Testis (tissue), 3 donors: ENCODE data around the gene MBNL3. TPM values are rescaled to one million over a fixed set of nuclear protein-coding genes. Genes with fewer than 3 reads are reported as not detected.

Experiments used
- DNase-seq: peaks from one replicate; pipeline ENCODE4 v3.0.0-alpha.2; 2019
- H3K27ac ChIP-seq, 2 donors: fragments of 200-600 bp; sonication (generic); one replicate each; pipeline ENCODE4 v1.5.1; 2019
- H3K27me3 ChIP-seq: fragments of 200-600 bp; sonication (generic); one replicate; pipeline ENCODE4 v1.5.1; 2019
- H3K36me3 ChIP-seq: fragments of 200-600 bp; sonication (generic); one replicate; pipeline ENCODE4 v1.5.1; 2017; ENCODE audit warnings: low read depth; ENCODE audit errors: missing control alignments
- H3K4me1 ChIP-seq: fragments of 200-600 bp; sonication (generic); one replicate; pipeline ENCODE4 v1.5.1; 2019
- H3K4me3 ChIP-seq, 2 donors: fragments of 200-600 bp; sonication (generic); one replicate each; pipeline ENCODE4 v1.5.1; 2017 to 2019
- H3K9me3 ChIP-seq: fragments of 200-600 bp; sonication (generic); one replicate; pipeline ENCODE4 v1.5.1; 2017
- POLR2A ChIP-seq: fragments of 450-650 bp; IDR thresholded peaks from one replicate; pipeline ENCODE4 v1.6.1; 2017; ENCODE audit warnings: antibody characterized with exemption, mild to moderate bottlenecking, moderate library complexity
- WGBS, 2 donors: methylation state at CpG; one replicate each; pipeline ENCODE4 v1.1.5; 2018; 5-methylcytosine and 5-hydroxymethylcytosine counted together
- intact Hi-C: fragments of 100-400 bp; cut with DNase I; formaldehyde crosslinking; loops from one replicate; pipeline ENCODE4 v1.15.1; 2023; ENCODE audit warnings: low total_unique reads
- polyA plus RNA-seq: library from polyadenylated mRNA; stranded (reverse); fragments of 350-450 nt; fragmentation: Illumina TruSeq; extraction: RNeasy Lipid Tissue Mini Kit (QIAGEN cat#74804); gene quantifications from one replicate; pipeline ENCODE4 v1.2.3, GENCODE V29; 2014; ENCODE audit warnings: low read depth, low replicate concordance; ENCODE audit not compliant: insufficient read depth
- total RNA-seq, 2 donors: library from RNA; depleted of rRNA; stranded (reverse); fragments of >200 nt; gene quantifications; one replicate each; pipeline ENCODE4 v1.2.3, GENCODE V29; 2016
- TF ChIP-seq, protein P1 (sequence below), 3 experiments: fragments of 450-650 bp in 2 of 3; fragments of 200-600 bp in 1 of 3; sonication (generic) in 1 of 3; IDR thresholded peaks; one replicate each; pipeline ENCODE4 v1.5.1; 2016 to 2019; ENCODE audit warnings: antibody characterized with exemption in 3 of 3, mild to moderate bottlenecking in 2 of 3, moderate library complexity in 1 of 3

Gene MBNL3
- total and polyA plus RNA-seq, 3 donors from 2014 or later, result 86.5 to 319 (median 175) TPM

DNA sequence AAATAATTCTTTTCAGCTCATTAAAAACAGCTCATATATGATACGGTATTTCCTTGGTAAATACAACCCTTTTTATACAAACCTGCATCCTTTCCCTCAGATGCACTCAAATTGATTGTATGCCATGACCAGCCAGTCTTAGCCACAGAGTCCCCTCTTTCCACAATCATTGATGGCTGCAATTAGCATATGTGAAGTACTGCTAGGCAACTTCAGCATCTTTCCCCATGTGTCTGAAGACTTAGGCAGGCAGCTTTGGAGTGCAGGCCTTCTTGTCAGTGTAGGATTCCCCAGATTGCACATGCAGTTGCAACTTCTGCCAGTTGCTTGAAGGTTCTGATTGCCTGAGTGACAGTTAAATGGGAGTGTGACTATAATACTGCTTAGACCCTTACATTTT, 15.6 kb upstream of the MBNL3 start:
- no peak overlapping the region for H3K27ac ChIP-seq
- H3K9me3 ChIP-seq, result no peaks in the 10 kb centered on the region
- no peaks in the 10 kb centered on the region for H3K4me1 ChIP-seq
- H3K4me3 ChIP-seq, result no peak overlapping the region
- TF ChIP-seq, protein P1, sequence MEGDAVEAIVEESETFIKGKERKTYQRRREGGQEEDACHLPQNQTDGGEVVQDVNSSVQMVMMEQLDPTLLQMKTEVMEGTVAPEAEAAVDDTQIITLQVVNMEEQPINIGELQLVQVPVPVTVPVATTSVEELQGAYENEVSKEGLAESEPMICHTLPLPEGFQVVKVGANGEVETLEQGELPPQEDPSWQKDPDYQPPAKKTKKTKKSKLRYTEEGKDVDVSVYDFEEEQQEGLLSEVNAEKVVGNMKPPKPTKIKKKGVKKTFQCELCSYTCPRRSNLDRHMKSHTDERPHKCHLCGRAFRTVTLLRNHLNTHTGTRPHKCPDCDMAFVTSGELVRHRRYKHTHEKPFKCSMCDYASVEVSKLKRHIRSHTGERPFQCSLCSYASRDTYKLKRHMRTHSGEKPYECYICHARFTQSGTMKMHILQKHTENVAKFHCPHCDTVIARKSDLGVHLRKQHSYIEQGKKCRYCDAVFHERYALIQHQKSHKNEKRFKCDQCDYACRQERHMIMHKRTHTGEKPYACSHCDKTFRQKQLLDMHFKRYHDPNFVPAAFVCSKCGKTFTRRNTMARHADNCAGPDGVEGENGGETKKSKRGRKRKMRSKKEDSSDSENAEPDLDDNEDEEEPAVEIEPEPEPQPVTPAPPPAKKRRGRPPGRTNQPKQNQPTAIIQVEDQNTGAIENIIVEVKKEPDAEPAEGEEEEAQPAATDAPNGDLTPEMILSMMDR (IDR thresholded peaks at IDR 0.05), result no peak
- TF ChIP-seq POLR2A, result no peak
- 84 to 93% methylated on average over 1 of the region's 1 CpG for WGBS, 2 donors
- intact Hi-C loops, result no loop called here
- no peaks in the 10 kb centered on the region for H3K36me3 ChIP-seq
- DNase-seq, result no peak
- H3K27me3 ChIP-seq, result no peaks in the 10 kb centered on the region

DNA sequence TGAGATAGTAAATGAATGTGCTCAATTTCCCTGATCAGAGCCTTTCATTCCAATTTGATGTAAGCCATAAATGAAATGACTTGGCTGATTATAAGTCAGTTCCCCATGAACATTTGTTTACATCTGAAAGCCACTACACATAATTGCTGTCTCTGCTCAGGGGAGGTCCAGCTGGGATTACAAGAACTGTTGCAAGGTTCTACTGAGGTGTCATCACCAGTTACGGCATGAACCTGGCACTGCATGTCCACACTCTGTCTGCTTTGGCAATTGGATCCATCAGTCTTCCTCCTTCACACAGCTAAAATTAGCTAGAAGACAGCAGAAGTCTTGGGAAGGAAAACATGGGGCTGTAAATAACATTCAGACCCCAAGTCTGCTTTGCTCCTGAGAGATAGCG, 12.8 kb upstream of the MBNL3 start:
- Histone ChIP-seq H3K4me3 (no peak overlapping the region), H3K36me3 (no peaks in the 10 kb centered on the region), H3K27me3 (no peaks in the 10 kb centered on the region), H3K27ac (no peak overlapping the region), H3K9me3 (no peaks in the 10 kb centered on the region), H3K4me1 (no peaks in the 10 kb centered on the region)
- TF ChIP-seq, protein P1 (IDR thresholded peaks at IDR 0.05), result no peak
- no peak for TF ChIP-seq POLR2A
- no peak for DNase-seq
- intact Hi-C loops, result no loop called here
- WGBS, 2 donors, result 79 to 88% methylated on average over 2 of the region's 2 CpGs

DNA sequence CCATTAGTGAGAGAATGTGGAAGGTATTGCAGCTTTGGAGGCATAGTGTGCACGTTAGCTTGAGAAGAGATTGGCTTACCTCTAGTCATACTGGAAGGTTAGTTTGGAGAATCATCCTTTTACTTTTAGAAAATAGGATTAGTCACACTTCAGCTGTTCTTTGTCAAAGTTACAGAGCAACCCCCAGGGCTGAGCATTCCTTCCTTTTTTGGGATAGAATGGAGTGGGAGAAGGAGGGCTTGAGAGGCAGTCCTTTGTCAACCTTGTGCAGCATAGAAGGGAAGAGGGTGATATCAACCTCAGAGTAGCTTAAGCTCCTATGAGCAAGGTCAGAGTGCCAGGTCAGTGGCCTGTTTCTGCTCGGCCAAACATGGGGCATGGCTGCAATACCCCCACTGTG, 8.6 kb upstream of the MBNL3 start:
- intact Hi-C loops, result no loop called here
- TF ChIP-seq, protein P1 (IDR thresholded peaks at IDR 0.05), result no peak
- TF ChIP-seq POLR2A, result no peak
- 65 to 75% methylated on average over 2 of the region's 2 CpGs for WGBS, 2 donors

DNA sequence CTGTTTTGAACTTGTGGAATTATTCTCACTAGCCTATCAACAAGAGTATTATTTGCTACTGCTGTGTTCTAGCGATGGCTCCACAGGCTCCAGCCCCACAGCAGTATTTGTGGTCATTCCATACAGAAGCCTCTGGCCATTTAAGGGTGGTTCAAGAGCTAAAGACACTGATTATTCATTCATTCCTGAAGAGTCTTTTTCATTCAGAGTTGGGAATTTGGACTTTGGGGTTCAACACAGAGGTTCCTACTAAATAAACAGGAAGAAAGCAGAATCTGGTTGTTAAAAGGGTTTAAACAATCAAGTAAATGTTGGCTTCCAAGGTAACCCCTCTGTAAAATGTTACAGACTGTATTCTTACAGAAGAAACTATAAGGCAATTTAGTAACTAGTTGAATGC, 4.3 kb upstream of the MBNL3 start:
- WGBS, 2 donors, result 80% methylated on average over 1 of the region's 1 CpG
- H3K36me3 ChIP-seq, result no peaks in the 10 kb centered on the region
- no peak for DNase-seq
- H3K27me3 ChIP-seq, result no peaks in the 10 kb centered on the region
- H3K4me3 ChIP-seq, result no peak overlapping the region
- H3K4me1 ChIP-seq, result no peaks in the 10 kb centered on the region
- intact Hi-C loops, result no loop called here
- TF ChIP-seq, protein P1 (IDR thresholded peaks at IDR 0.05), result no peak
- no peak for TF ChIP-seq POLR2A
- no peak overlapping the region for H3K27ac ChIP-seq
- H3K9me3 ChIP-seq, result no peaks in the 10 kb centered on the region

More for the DNA sequence above, 8.6 kb upstream of the MBNL3 start:
- no peaks in the 10 kb centered on the region for H3K4me1 ChIP-seq
- DNase-seq, result no peak
- no peaks in the 10 kb centered on the region for H3K36me3 ChIP-seq
- H3K27me3 ChIP-seq, result no peaks in the 10 kb centered on the region
- no peaks in the 10 kb centered on the region for H3K9me3 ChIP-seq
- H3K4me3 ChIP-seq, result no peak overlapping the region
- no peak overlapping the region for H3K27ac ChIP-seq

DNA sequence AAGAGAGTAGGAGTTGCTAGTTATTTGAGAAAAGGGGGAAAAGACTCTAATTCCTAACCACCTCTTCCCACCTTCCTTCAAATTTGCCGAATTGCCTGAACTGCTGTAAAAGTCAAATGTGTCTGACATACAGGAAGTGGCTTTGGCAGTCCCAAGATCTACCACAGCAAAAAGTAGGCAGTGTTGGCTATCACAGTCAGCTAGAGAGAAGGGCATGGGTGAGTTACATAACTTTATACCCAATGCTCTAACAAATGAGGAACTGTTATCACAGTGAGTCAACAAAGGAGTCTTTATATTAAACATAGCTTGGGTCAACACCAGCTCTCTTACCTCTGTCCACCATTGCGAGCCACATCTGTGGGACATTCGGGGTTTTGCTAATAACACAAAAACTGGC, 2.4 kb upstream of the MBNL3 start:
- Histone ChIP-seq H3K4me1 (no peaks in the 10 kb centered on the region), H3K4me3 (no peak overlapping the region), H3K36me3 (no peaks in the 10 kb centered on the region), H3K27ac (no peak overlapping the region), H3K27me3 (no peaks in the 10 kb centered on the region), H3K9me3 (no peaks in the 10 kb centered on the region)
- DNase-seq, result peak; percentile 19
- 34 to 39% methylated on average over 3 of the region's 3 CpGs for WGBS, 2 donors
- intact Hi-C loops, result no loop called here
- TF ChIP-seq POLR2A, result no peak
- TF ChIP-seq, protein P1 (IDR thresholded peaks at IDR 0.05), result no peak
